IPS-15b (cell line): ENCODE measurements around the gene TSPEAR.
"Not testable (repeated sequence)": the region's sequence is repeated elsewhere in the genome, so short reads cannot be mapped to it uniquely, and the experiment has no call there.

Source experiments
- H3K27me3 ChIP-seq: one replicate; pipeline ENCODE4 v1.6.1; 2013; ENCODE audit warnings: low read length; ENCODE audit not compliant: control insufficient read depth, insufficient read depth
- H3K36me3 ChIP-seq: one replicate; pipeline ENCODE4 v1.6.1; 2013; ENCODE audit warnings: low read length; ENCODE audit not compliant: control insufficient read depth, insufficient read depth
- H3K4me1 ChIP-seq: one replicate; pipeline ENCODE4 v1.6.1; 2013; ENCODE audit warnings: mild to moderate bottlenecking, low read length; ENCODE audit not compliant: control insufficient read depth, insufficient read depth
- H3K4me3 ChIP-seq: one replicate; pipeline ENCODE4 v1.5.1; 2013; ENCODE audit warnings: low read depth, low read length
- H3K9ac ChIP-seq: one replicate; pipeline ENCODE4 v1.6.1; 2013; ENCODE audit warnings: low read depth, mild to moderate bottlenecking, low read length
- H3K9me3 ChIP-seq: one replicate; pipeline ENCODE4 v1.6.1; 2013; ENCODE audit warnings: mild to moderate bottlenecking, low read length; ENCODE audit not compliant: control insufficient read depth, insufficient read depth

Gene TSPEAR

DNA sequence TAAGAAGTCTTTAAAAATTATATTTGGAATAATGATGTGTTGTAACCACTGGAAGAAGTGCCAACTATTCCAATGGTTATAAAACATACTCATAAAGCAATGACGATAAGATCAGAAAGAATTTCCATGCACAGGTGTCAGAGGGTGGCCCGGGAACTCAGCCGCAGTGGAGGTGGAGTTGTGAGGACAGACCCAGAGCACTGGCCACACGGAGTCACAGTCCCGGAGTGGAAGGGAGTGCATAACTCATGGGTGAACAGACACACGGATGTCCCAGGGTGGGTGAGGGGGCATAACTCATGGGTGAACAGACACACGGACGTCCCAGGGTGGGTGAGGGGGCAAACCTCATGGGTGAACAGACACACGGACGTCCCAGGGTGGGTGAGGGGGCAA lies 135.3 kb downstream of the TSPEAR start:
- no peaks in the 10 kb centered on the region for H3K9me3 ChIP-seq
- no peaks in the 10 kb centered on the region for H3K4me1 ChIP-seq
- H3K4me3 ChIP-seq = no peak overlapping the region
- H3K36me3 ChIP-seq = no peaks in the 10 kb centered on the region
- H3K9ac ChIP-seq = no peak overlapping the region
- no peaks in the 10 kb centered on the region for H3K27me3 ChIP-seq

DNA sequence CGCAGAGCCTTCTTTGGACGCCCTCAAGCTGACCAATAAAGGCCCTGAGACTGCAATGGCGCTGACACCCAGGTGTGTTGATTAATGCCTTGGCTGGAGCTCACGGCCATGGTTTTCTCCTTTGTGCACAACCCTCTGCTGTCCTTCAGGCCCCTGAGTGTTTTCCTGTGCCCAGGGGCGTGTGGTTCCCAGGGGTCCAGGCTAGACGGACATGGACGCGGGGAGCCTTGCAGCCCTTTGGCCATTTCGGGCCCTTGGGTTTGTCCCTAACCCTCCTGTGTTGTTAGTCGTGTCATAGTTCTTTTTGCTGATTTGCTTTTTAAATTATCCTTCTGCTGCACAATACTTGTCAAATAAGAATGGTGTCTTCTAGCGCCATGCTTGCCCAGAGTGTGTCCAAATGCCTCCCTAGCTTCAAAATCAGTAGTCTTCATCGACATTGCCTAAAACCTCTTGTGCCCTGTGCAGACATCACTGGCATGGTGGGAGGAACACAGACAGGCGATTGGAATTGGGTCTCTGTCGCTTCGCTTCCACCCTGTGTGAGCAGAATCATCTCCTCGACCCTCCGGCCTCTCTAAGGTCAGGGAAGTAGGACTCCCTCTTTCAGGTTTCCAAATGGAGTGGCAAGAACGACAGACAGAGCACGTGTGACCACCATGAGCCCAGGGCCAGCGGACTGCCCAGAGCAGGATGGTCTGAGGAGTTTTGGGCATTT lies 135.9 kb downstream of the TSPEAR start:
- Histone ChIP-seq H3K27me3 (no peaks in the 10 kb centered on the region), H3K9ac (no peak overlapping the region), H3K9me3 (no peaks in the 10 kb centered on the region)

DNA sequence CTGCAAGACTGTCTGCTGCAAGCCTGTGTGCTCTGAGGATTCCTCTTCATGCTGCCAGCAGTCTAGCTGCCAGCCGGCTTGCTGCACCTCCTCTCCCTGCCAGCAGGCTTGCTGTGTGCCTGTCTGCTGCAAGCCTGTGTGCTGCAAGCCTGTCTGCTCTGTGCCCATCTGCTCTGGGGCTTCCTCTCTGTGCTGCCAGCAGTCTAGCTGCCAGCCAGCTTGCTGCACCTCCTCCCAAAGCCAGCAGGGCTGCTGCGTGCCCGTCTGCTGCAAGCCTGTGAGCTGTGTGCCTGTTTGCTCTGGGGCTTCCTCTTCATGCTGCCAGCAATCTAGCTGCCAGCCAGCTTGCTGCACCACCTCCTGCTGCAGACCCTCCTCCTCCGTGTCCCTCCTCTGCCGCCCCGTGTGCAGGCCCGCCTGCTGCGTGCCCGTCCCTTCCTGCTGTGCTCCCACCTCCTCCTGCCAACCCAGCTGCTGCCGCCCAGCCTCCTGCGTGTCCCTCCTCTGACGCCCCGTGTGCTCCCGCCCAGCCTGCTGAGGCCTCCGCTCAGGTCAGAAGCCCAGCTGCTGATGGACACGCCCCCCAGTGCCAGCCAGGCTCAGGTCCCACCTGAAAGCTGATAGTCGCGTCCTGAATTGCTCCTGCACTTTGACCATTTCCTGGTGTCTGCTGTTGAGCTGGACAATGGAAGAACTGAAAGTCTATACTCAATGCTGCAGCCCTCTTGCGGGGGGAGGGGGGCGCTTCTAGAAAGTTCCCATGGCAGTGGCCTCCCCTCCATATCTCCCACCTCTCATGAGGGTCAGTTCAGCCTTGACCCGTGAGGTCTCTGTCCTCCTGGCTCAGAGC lies 136.7 kb downstream of the TSPEAR start:
- Histone ChIP-seq H3K4me3 (no peak overlapping the region), H3K9me3 (no peaks in the 10 kb centered on the region), H3K36me3 (no peaks in the 10 kb centered on the region), H3K27me3 (no peaks in the 10 kb centered on the region), H3K9ac (no peak overlapping the region), H3K4me1 (no peaks in the 10 kb centered on the region)

More for the DNA sequence above, 135.9 kb downstream of the TSPEAR start:
- Histone ChIP-seq H3K36me3 (no peaks in the 10 kb centered on the region), H3K4me3 (no peak overlapping the region), H3K4me1 (no peaks in the 10 kb centered on the region)

DNA sequence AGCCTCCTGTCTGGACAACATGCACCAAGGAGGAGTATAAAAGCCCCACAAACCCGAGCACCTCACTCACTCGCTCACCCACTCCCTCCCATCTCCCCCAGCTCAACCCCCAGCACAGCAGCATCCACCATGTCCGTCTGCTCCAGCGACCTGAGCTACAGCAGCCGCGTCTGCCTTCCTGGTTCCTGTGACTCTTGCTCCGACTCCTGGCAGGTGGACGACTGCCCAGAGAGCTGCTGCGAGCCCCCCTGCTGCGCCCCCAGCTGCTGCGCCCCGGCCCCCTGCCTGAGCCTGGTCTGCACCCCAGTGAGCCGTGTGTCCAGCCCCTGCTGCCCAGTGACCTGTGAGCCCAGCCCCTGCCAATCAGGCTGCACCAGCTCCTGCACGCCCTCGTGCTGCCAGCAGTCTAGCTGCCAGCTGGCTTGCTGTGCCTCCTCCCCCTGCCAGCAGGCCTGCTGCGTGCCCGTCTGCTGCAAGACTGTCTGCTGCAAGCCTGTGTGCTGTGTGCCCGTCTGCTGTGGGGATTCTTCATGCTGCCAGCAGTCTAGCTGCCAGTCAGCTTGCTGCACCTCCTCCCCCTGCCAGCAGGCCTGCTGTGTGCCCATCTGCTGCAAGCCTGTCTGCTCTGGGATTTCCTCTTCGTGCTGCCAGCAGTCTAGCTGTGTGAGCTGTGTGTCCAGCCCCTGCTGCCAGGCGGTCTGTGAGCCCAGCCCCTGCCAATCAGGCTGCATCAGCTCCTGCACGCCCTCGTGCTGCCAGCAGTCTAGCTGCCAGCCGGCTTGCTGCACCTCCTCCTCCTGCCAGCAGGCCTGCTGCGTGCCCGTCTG lies 137.5 kb downstream of the TSPEAR start, which contains the start of gene KRTAP10-4:
KRTAP10-4 (plus strand) TSS at position 100 of the 827 bp plus-strand sequence; CDS start at position 130, 30 bp downstream.
- not testable (repeated sequence) for H3K4me3 ChIP-seq, H3K9me3 ChIP-seq, H3K36me3 ChIP-seq, H3K9ac ChIP-seq, H3K27me3 ChIP-seq, H3K4me1 ChIP-seq

DNA sequence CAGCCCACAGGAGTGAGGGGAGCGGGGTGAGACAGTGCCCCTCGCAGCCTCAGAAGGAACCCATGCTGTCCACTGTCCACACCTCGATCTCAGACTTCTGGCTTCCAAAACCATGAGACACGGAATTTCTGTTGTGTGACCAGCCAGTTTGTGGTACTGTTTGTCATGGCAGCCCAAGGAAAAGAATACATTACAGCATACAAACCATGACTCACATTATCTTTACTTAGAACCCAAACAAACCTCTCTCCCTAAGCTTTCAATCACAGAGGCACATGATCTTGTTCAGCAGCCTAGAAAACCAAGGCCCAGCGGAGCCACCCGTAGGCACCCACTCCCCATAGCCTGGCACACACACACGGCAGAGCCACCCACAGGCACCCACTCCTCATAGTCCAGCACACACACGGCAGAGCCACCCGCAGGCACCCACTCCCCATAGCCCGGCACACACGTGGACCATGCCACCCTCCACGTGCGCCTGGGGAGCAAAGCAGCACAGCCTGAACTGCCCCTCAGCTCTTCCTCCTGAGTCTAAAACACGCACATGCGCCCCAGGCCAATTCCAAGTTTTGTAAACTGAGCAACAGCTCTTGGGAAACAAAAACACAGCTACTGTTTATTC lies 138.3 kb downstream of the TSPEAR start:
- no peaks in the 10 kb centered on the region for H3K9me3 ChIP-seq
- no peaks in the 10 kb centered on the region for H3K36me3 ChIP-seq
- H3K4me3 ChIP-seq = no peak overlapping the region
- no peaks in the 10 kb centered on the region for H3K27me3 ChIP-seq
- H3K9ac ChIP-seq = no peak overlapping the region
- no peaks in the 10 kb centered on the region for H3K4me1 ChIP-seq

DNA sequence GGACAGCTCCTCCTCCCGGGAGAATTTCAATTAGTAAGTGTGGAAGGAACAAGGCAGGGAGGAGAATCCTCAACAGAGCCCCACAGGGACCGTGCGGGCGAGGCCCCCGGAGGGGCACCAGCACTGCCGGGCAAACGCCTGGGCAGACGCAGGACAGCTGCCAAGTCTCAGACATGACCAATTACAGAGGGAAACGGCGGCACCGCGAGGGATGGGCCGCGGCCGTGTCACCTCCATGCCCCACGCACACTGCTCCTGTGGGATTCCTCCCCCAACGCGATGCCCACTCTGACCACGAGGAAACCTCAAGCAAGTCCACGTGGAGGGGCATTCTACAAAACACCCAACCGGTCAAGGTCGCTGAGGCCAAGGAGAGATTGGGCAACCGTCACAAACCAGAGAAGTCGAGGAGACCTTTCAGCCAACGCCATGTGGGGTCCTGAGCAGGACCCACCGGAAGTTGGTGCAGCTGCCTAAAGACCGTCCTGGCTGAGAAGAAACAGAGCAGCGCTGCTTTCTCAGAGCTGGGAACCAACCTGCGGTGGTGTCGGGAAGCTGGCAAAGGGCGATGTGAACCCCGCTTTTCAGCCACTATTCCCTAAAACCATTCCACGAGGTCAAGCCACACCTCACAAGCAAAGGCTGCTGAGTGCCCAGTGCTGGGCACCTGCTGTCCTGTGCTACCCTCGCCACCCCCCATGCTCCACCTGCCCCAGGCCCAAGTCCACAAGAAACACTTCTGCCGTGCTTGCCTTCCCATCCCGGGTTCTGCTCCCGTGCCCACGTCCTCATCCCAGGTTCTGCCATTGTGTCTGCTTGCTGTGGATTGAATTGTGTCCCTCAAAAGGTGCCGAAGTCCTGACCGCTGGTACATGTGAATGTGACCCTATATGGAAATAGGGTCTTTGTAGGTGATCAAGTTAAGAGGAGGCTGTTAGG lies 139.3 kb downstream of the TSPEAR start:
- H3K4me1 ChIP-seq = no peaks in the 10 kb centered on the region
- no peaks in the 10 kb centered on the region for H3K36me3 ChIP-seq
- no peaks in the 10 kb centered on the region for H3K27me3 ChIP-seq
- H3K9ac ChIP-seq = no peak overlapping the region
- H3K4me3 ChIP-seq = no peak overlapping the region
- no peaks in the 10 kb centered on the region for H3K9me3 ChIP-seq

DNA sequence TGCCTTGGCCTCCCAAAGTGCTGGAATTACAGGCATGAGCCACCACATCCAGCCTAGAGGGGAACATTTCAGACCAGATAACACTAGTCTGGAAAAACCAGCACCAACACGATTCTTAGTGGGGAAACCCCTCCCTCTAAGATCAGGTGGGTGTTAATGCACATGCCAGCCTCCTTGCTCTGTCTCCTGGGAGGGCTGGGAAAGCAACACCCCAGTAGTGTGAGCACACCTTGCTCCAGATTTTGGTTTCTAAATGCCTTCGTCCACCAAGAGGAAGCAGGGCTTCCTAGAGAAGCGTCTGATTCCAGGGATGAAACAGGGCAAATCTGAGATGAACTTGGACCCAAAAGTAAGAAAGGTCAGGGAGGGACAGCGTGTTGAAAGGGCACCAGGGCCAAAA lies 140.1 kb downstream of the TSPEAR start:
- Histone ChIP-seq H3K27me3 (no peaks in the 10 kb centered on the region), H3K9ac (no peak overlapping the region), H3K4me3 (no peak overlapping the region), H3K9me3 (no peaks in the 10 kb centered on the region), H3K4me1 (no peaks in the 10 kb centered on the region), H3K36me3 (no peaks in the 10 kb centered on the region)

DNA sequence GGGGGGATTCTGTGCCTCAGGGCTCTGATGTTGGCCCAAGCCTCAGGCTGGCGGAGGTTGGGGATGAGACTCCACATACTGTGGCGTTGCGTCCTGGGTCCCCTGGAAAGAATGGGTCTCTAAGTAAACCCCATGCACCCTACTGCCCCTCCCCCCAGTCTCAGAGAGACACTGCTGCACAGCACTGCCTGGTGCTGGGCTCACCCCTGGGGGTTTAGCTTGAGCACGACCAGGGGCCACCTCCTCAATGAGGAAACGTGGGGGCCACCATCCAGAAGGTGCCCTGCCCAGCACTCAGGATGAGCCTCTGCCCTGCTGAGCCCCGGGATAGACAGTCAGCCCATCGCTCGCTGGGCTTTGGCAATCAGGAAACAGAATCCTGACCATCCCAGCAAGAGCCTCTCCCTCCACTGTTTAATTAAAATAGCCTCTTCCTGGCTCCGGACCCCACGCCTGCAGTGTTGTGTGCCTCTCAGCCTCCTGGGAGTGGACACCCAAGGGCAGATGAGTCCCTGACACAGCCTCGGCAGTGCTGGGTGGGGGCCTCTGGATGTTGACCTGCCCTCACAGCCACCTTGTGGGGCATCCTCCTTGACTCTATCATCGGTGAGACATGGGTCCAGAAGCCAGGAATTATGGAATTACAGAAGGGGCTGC lies 141.4 kb downstream of the TSPEAR start:
- Histone ChIP-seq H3K36me3 (no peaks in the 10 kb centered on the region), H3K4me3 (no peak overlapping the region), H3K9ac (no peak overlapping the region)

DNA sequence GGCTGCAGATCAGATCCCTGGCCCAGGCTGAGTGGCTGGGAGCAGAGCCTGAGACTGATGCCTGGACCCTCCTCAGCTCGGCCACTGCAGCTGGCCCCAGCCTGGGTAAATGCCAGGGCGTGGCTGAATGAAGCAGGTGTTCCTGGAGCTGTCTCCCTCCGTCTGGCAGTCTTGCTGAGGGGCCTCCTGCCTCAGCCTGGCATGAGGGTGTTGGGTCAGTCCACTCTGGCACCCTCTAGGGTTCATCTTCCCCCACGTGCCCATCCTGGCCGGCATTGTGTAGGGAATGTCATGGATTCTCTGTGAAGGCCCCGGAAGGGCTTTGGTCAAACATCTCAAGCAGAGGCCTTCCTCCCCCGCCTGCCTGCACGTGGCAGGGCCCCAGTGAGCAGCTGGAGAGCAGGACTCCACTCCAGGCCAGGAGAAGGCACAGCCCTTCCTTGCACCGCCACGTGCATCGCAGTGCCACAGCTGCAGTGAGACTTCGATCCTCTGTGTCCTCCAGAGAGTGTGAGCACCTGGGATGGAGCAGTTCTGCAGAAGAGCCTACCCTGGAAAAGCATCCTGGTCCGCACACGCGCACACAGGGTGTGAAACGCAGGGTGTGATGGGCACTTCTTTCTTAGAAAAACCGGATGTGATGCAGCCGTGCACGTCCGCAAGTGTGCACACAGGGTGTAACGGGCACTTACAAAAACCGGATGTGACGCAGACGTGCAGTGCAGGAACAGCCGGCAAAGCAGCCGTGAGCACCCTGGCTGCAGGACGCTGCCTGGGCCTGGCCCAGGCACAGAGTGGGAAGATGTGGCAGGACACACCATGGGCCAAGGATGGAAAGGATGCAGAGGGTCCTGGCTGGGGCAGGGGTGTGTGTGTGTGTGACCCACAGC lies 142.5 kb downstream of the TSPEAR start:
- no peak overlapping the region for H3K4me3 ChIP-seq
- no peaks in the 10 kb centered on the region for H3K36me3 ChIP-seq
- no peaks in the 10 kb centered on the region for H3K27me3 ChIP-seq
- H3K9ac ChIP-seq = no peak overlapping the region
- no peaks in the 10 kb centered on the region for H3K4me1 ChIP-seq
- H3K9me3 ChIP-seq = no peaks in the 10 kb centered on the region

More for the DNA sequence above, 141.4 kb downstream of the TSPEAR start:
- no peaks in the 10 kb centered on the region for H3K9me3 ChIP-seq
- no peaks in the 10 kb centered on the region for H3K4me1 ChIP-seq
- H3K27me3 ChIP-seq = no peaks in the 10 kb centered on the region
